Psoas muscle (tissue), 8 donors: Measurements from ENCODE around the gene SDSL. TPM values are rescaled to one million over a fixed set of nuclear protein-coding genes. Genes with fewer than 3 reads are reported as not detected.

ENCODE experiments used
- ATAC-seq, 4 donors: fragments of 200-7000 bp; cut with Tn5 transposase; one replicate each; pipeline ENCODE4 v1.9.1; 2020; ENCODE audit warnings: moderate library complexity in 3 of 4, mild to moderate bottlenecking in 2 of 4
- DNase-seq, 2 donors: peaks; one replicate each; pipeline ENCODE4 v3.0.0-alpha.2; 2020
- H3K27ac ChIP-seq: fragments of 200-600 bp; one replicate; pipeline ENCODE4 v1.8.0; 2022
- H3K27me3 ChIP-seq, 3 donors: fragments of 200-600 bp in 1 of 3; one replicate each; pipeline versions ENCODE4 v1.6.1 to v1.8.0; 2013 to 2022; ENCODE audit warnings: low read length in 2 of 3, mild to moderate bottlenecking in 2 of 3, moderate library complexity in 1 of 3; ENCODE audit not compliant: insufficient read depth in 3 of 3
- H3K36me3 ChIP-seq, 2 donors: fragments of 200-600 bp in 1 of 2; one replicate each; pipeline versions ENCODE4 v1.6.1 to v1.8.0; 2013 to 2022; ENCODE audit warnings: low read depth in 1 of 2, mild to moderate bottlenecking in 1 of 2, moderate library complexity in 1 of 2; ENCODE audit not compliant: insufficient read depth in 1 of 2
- H3K4me1 ChIP-seq: fragments of 200-600 bp; one replicate; pipeline ENCODE4 v1.8.0; 2022
- H3K4me3 ChIP-seq: fragments of 200-600 bp; one replicate; pipeline ENCODE4 v1.8.0; 2022; ENCODE audit warnings: mild to moderate bottlenecking
- H3K9me3 ChIP-seq: fragments of 200-600 bp; one replicate; pipeline ENCODE4 v1.8.0; 2022
- WGBS, 3 donors: extraction: QIAGEN DNeasy Blood & Tissue Kit; methylation state at CpG; one replicate each; pipeline versions ENCODE4 v1.1.6 to v1.1.7; 2013; 5-methylcytosine and 5-hydroxymethylcytosine counted together
- intact Hi-C, 2 donors: fragments of 100-400 bp; cut with DNase I; formaldehyde crosslinking; loops; one replicate each; pipeline versions ENCODE4 v1.11.0 to v1.14.2; 2022
- polyA plus RNA-seq, 3 donors: library from polyadenylated mRNA; stranded (reverse); fragments of 200-250 nt; gene quantifications; one replicate each; pipeline ENCODE4 v1.2.3, GENCODE V29; 2013
- total RNA-seq, 4 donors: library from RNA; stranded (reverse); fragmentation: NEBNext Ultra II Directional in 2 of 4; extraction: Animal tissue kit (Norgen Biotek cat#: 25700) in 2 of 4; gene quantifications; one replicate each; pipeline versions ENCODE4 v1.2.1 to v1.2.4, GENCODE V29; 2021 to 2023
- TF ChIP-seq, protein P1 (sequence below): fragments of 200-600 bp; IDR thresholded peaks from one replicate; pipeline ENCODE4 v1.8.0; 2022; ENCODE audit warnings: antibody characterized with exemption
- donor health status: healthy with polysubstance abuse.
- donor health status: DM: no; HTN: no; CAD: no; lungs with moderate emphysema.
- donor health status: Bipolar disorder and iron deficiency.
- donor health status: healthy.
- donor health status: DM: yes; HTN: yes; CAD: no.
- donor health status: DM: no; HTN: no; CAD: no.
- donor health status: DM: no; HTN: no; CAD: no.
- donor health status: DM: yes; HTN: yes; CAD: no.

SDSL gene
- total and polyA plus RNA-seq, 7 donors, result 0.48 to 6.0 (median 0.97) TPM

DNA sequence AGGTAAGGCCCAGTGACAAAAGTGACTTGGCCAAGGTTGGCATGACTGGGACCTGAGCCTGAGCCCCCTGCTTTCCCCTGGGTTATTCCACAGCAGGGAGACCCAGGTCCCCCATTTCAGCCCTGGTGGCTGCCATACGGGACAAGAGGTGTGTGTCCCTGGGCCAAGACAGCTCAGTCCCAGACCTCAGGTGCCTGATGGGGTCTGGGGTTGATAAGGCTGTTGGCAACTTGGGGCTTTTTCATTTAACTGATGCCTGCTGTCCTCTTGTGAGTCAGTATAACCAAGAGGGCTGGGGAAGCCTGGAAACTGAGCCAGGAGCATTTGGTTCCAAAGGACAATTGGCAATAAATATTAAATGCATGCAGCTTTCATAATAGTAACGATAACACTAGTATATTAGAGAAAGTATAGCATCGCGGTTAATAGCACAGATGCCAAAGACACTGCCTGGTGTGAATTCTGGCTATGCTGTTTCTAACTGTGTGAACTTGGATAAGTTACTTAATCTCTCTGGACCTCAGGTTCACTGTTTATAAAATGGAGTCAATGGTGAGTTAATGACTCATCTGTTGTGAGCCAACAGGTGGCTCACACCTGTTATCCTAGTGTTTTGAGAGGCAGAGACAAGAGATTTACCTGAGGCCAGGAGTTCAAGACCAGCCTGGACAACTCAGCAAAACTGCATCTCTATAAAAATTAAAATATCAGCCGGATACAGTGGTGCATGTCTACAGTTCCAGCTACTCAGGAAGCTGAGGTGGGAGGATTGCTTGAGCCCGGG is 898 bp downstream of the SDSL start:
- Histone ChIP-seq H3K27me3 (no peaks in the 10 kb centered on the region), H3K27ac (no peak overlapping the region), H3K4me3 (peak overlapping the region; percentile 59), H3K9me3 (no peaks in the 10 kb centered on the region), H3K36me3 (no peaks in the 10 kb centered on the region), H3K4me1 (no peaks in the 10 kb centered on the region)
- no peak for ATAC-seq
- DNase-seq, result no peak
- intact Hi-C loops, result no loop called here
- TF ChIP-seq, protein P1, sequence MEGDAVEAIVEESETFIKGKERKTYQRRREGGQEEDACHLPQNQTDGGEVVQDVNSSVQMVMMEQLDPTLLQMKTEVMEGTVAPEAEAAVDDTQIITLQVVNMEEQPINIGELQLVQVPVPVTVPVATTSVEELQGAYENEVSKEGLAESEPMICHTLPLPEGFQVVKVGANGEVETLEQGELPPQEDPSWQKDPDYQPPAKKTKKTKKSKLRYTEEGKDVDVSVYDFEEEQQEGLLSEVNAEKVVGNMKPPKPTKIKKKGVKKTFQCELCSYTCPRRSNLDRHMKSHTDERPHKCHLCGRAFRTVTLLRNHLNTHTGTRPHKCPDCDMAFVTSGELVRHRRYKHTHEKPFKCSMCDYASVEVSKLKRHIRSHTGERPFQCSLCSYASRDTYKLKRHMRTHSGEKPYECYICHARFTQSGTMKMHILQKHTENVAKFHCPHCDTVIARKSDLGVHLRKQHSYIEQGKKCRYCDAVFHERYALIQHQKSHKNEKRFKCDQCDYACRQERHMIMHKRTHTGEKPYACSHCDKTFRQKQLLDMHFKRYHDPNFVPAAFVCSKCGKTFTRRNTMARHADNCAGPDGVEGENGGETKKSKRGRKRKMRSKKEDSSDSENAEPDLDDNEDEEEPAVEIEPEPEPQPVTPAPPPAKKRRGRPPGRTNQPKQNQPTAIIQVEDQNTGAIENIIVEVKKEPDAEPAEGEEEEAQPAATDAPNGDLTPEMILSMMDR, result no peak
- WGBS, 3 donors, result 74 to 82% (median 80%) methylated on average over 6 of the region's 6 CpGs

DNA sequence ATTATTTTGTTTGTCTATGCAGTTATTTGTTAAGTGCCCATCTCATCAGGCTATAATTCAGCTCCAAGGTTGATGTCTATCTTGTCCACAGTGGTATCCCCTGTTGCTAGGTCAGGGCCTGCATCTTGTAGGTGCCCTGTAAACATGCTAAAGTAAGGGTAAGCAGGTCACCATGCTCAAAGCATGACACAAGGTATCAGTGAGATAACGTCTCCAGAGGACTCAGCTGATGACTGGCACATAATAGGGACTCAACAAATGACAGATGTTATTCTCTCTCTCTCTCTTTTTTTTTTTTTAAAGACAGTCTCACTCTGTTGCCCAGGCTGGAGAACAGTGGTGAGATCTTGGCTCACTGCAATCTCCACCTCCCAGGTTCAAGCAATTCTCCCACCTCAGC is 2.3 kb downstream of the SDSL start:
- no peak for ATAC-seq
- Histone ChIP-seq H3K27ac (no peak overlapping the region), H3K27me3 (no peaks in the 10 kb centered on the region), H3K9me3 (no peaks in the 10 kb centered on the region), H3K4me3 (no peak overlapping the region), H3K36me3 (no peaks in the 10 kb centered on the region), H3K4me1 (no peaks in the 10 kb centered on the region)
- no peak for DNase-seq
- intact Hi-C loops, result no loop called here
- TF ChIP-seq, protein P1, result no peak
- 77 to 85% (median 83%) methylated on average over 1 of the region's 1 CpG for WGBS, 3 donors

DNA sequence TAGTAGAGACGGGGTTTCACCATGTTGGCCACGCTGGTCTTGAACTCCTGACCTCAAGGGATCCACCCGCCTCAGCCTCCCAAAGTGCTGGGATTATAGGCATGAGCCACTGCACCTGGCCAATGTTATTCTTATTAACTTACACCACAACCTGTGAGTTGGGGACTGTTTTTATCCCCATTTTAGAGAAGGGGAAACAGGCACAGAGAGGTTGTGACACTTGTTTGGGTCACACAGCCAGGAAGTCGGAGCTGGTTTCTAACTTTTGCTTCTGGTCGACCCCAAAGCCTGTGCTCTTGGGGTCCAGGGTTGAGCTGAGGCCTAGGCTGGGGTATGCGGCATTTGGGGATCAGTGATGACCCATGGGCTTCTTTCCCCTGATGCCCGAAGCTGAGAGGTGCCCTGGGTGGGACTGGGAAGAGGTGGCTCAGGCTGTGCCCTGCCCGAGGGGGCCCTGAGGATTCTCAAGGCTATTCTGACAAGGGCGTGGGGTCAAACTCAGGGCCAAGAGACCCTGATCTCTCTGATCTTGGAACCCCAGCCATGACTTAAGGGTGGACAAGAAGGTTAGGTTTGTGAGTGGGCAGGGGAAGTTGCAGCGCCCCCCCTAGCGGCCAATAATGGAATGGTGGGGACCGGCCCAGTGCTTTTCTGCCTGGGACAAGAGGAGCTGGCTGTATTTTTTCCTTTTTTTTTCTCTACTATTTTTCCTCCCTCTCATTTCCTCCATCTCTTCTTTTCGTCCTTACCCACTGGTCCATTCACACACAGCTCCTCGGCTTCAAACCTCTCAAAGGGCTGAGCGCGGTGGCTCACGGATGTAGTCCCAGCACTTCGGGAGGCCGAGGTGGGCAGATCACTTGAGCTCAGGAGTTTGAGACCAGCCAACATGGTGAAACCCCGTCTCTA is 3.0 kb downstream of the SDSL start:
- Histone ChIP-seq H3K4me1 (no peaks in the 10 kb centered on the region), H3K4me3 (no peak overlapping the region), H3K36me3 (no peaks in the 10 kb centered on the region), H3K9me3 (no peaks in the 10 kb centered on the region), H3K27ac (no peak overlapping the region), H3K27me3 (no peaks in the 10 kb centered on the region)
- TF ChIP-seq, protein P1, result peak; percentile 78
- ATAC-seq, result peak in 3 of 4 donors; percentile 53 to 80 (median 70)
- intact Hi-C loops, result loop anchor here (1.0 to 5.0 kb wide), 4 partner anchors 93 to 233 kb away; no protein-coding TSS in a partner anchor
- 53 to 56% (median 53%) methylated on average over 19 to 20 of the region's 20 CpGs for WGBS, 3 donors
- peak; percentile 45 to 71 for DNase-seq

DNA sequence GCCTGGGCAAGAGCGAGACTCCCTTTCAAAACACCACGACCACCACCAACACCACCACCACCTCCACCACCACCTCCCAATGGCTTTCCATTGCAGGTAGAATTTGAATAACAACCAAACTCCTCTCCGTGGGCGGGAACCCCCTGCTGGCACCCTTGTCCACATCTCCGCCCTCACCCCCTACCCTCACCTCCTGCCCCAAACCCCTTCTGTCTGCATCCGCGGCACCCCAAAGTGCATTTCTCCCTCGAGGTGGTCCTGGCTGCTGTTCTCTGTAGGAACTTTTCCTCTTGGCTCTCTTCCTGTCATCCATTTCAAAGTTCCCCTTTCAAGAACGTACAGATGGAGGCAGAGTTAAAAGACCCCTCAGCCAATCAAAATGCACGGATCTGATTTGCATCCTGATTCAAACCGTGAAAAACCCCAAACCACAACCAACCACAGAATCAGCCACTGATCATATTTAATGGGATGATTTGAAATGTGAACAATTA is 3.8 kb downstream of the SDSL start:
- intact Hi-C loops, result loop anchor here (1.0 to 5.0 kb wide), 4 partner anchors 94 to 234 kb away; no protein-coding TSS in a partner anchor
- ATAC-seq (no peak), DNase-seq (no peak)
- H3K4me3 ChIP-seq, result no peak overlapping the region
- TF ChIP-seq, protein P1, result no peak
- H3K4me1 ChIP-seq, result no peaks in the 10 kb centered on the region
- H3K36me3 ChIP-seq, result no peaks in the 10 kb centered on the region
- 24 to 31% (median 26%) methylated on average over 11 of the region's 11 CpGs for WGBS, 3 donors
- H3K27ac ChIP-seq, result no peak overlapping the region
- H3K27me3 ChIP-seq, result no peaks in the 10 kb centered on the region
- no peaks in the 10 kb centered on the region for H3K9me3 ChIP-seq
